ENCODE measurements around the gene TANGO6.
"Not testable (repeated sequence)": the region's sequence is repeated elsewhere in the genome, so short reads cannot be mapped to it uniquely, and the experiment has no call there.

The TANGO6 gene

DNA sequence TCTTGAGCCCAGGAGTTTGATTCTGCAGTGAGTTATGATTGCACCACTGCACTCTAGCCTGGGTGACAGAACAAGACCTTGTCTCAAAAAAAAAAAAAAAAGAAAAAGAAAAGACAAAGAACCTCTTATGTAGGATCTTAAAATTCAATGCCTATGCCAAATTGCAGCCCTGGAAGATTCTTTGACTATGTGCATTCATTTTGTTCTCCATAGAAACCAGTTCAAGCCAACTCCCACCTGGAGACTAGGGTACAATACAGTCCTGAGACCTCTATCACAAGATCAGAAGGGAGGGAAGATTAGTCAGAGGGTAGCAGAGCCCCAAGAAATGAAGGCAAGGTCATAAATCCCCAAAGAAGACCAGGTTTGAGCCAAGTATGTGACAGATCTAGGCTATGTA, 171.5 kb downstream of the TANGO6 start:
- no peak for DNase-seq

DNA sequence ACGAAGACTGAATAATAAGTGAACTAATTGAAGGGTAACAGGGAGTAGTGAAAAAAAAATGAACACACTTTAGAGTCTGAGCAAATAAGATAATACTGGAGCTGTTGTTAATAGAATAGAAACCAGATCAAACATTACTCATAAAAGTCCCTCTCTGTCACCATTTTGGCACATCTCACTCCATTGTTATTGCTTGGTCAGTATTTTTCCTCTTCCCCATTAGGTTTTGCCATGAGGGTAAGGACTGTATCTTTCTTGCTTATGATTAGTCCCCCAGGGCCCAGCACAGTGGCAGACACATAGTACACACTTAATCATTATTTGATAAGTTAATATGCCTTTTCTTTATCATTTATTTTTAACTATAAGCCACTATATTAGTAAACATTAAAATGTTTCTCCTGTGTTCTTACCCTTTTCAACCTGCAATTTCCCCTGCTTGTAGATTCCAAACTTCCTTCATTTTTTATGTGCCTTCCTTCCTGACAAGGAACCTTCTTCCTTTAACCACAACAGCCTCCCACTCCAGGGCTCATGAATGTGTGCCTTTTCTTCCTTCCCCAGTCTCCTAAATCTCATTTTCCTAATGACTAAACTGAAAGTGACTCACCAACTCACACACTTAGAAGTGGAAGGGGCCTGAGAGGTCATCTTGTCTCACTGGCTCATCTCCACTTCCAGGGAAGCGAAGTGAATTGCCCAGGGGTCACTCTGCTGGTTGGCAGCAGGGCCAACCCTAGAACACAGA, 173.9 kb downstream of the TANGO6 start:
- peak; percentile 56 for DNase-seq

DNA sequence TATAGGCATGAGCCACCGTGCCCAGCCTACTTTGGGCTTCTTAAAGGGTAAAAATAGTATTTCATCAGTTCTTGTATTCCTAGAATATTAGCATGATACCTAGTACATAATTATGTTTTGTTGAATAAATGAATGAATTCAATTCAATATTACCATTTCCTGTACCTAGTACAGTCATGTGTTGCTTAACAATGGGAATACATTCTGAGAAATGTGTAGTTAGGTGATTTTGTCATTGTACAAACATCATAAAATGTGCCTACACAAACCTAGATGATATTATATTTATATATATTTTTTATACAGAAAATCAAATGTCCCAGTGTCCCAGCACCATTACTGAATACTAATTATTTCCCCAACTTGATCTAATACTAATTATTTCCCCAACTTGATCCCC, 176.5 kb downstream of the TANGO6 start:
- no peak for DNase-seq

DNA sequence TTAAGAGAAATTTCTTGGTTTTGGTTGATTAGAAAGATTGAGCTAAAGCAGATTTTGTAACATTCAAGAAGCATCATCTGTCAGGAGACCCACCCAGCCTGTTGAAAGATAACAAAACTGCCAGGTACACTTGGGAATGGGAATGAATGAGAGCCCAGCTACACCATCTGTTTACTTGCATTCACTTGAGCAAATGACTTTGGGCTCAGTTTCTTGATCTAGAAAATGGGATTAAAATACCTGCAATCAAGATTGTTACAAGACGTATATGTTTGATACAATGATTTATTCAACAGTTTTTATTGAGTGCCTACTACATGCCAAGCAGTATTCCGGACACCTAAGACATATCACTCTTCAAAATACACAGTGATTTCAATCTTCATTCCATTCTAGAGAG, 185.8 kb downstream of the TANGO6 start:
- DNase-seq, result no peak

DNA sequence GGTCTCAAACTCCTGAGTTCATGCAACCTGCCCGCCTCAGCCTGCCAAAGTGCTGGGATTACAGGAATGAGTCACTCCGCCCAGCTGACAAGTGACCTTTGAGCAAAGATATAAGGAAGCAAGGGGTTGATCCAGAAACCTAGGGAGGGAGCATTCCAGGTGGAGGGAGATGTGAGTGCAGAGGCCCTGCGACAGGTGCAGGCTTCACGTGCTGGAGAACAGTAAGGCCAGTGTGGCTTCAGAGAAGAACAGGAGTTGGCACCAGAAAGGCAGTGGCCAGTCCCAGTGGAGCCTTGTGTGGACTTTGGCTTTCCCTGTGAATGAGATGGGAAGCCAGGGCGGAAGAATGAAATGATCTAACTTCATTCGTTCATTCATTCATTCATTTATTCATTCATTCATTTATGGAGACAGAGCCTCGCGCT, 188.6 kb downstream of the TANGO6 start:
- no peak for DNase-seq

DNA sequence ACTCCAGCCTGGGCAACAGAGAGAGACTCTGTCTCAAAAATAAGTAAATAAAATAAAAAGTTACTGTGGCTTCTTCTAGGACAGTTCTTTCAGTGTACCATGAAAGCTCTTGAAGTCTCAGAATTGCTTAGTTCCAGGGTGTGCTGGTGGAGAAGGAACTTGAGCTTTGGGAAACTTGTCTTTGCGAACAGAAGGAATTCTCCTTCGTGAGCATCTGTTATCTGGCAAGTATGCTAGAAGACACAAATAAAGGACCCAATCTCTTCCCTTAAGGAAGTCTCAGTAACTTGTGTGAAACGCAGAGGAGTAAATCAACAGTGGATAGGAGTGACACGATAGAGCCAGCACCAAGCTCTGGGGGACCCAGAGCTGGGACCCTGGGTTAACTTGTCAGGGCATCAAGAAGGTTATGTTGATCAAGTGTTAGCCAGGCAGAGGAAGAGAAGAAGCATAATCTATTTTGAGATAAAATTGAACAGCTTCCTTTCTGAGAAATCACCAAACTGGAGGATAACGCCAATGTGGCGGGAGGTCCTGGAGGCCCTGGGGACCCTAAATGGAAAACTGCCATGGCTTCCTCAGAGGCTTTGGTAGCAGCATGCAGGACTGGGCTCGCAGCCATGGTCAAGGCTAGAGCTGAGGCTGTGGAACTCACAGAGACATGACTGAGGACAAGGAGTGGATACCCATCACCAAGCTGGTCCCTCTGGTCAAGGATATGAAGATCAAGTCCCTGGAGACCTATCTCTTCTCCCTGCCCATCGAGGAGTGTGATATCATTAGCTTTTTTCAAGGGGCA, 190.0 kb downstream of the TANGO6 start:
- DNase-seq, result no peak

DNA sequence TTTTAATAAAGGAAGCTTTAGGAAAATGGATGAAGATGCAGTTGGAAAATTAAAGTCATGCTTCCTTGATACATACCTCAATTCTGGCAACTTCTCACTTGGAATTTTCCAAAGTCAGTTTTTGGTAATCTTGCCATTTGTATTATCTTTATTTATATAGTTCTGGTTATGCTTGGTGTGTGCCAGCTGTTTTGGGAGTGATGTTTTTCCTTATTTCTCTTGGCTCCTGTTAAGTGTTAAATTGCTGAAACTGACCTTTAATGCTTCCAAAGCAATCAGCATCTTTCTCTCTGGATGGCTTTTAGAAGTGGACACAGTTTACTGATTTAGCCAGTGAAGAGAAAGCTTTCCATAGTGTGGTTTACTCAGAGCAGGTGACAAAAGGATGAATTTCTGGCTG, 192.0 kb downstream of the TANGO6 start:
- DNase-seq, result no peak

DNA sequence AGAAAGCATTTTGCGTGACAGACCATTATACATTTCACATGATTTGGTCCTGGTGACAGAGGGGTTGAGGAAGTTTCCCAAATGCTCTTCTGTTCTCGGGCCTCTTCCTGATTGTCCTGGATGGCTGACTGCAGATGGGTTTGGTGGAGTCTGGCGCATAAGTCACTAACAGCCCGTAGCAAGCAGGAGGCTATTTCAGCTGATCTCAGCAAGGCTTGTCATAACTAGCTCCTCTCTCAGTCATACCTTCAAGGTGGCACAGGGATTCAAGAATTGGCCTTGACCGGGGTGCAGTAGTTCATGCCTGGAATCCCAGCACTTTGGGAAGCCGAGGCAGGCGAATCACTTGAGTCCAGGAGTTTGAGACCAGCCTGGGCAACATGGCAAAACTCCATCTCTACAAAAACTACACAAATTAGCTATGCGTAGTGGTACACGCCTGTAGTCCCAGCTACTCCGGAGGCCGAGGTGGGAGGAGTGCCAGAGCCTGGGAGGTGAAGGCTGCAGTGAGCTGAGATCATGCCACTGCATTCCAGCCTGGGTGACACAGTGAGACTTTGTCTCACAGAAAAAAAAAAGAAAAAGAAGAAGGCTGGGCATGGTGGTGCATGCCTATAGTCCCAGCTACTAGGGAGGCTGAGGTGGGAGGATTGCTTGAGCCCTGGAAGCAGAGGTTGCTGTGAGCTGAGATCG, 193.2 kb downstream of the TANGO6 start:
- DNase-seq, result no peak

DNA sequence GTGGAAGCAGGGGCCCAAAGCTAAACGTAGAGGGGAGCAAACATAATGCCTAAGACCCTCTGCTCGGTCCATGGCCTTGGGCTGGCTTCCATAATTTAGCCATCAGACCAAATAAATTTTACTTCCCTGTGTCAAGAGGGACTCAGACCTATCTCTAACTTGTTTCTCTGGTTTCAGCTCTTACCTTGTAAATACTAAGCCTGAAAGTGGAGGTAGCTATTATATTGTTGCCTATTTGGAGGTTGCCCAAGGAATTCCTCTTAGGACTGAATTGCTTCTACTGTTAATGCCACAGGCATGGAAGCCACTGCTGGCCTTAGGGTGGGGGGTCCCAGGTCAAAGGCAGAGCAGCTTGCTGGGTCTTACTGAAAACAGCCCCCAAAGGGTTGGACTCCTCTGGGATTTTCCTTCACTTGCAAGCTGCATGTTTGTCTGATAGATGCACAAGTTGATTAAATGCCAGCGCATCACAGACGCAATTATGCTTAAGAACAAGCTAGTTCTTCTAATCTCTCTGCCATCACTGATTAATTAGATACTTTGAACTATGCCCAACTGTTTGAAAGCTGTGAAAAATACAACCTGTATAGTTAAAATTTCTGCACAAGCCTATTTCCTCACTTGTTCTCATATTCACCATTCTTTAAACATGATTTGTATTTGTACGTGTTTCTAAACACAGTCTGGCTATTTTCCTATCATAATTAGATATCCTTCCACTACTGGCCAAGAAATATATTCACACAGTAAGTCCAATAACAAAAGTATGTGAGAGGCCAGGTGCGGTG, 194.2 kb downstream of the TANGO6 start:
- DNase-seq, result no peak

DNA sequence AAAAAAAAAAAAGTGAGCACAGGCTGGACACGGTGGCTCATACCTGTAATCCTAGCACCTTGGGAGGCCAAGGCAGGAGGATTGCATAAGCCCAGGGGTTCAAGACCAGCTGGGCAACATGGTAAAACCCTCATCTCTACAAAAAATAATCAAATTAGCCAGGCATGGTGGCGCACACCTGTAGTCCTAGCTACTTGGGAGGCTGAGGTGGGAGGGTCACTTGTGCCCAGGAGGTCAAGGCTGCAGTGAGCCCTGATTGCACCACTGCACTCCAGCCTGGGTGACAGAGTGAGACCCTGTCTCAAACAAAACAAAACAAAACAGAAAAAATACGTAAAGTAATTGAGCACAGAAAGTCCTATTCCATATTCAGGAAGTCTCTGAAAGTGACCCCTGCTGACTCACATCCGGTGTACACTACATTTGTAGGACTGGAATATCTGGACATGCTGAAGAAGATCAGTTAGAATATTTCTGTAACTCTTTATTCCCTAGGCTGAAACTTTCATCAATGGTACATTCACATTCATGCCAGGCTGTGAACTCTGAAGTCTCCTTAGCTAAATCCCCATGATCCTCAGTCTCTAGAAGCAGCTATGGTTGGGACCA, 196.1 kb downstream of the TANGO6 start:
- DNase-seq, result peak; percentile 24

DNA sequence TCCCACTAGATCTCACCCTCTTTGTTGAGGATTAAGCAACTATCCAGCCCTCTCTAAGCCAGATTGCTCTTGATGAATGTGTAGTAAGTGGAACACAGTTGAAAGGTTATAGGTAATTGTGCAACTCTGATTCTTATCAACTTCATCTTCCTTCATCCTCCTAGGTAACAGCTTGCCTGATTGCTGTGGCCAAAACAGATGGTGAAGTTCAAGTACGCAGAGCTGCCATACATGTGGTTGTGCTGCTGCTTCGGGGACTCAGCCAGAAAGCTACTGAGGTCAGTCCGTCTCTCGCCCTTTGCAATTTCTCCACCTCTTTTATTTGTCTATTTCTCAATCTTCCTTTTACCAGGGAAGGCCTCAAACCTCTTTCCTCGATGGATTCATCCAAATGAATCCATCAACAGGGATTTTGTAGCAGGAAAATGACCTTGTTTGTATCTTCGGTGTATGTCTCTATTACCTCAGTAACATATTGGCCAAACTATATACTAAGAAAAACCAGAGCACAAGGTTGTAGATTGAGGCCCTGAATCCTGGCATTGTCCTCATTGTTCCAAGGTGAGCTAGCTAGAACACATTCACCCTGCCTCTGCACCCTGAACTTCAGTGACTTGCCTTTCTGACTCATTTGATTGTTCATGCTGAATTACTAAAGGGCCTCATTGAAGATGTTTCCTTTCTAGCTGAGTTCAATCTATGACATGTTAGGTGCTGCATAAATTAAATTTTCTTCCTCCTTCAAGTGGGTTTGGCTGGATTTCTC, 197.0 kb downstream of the TANGO6 start:
- DNase-seq, result no peak

DNA sequence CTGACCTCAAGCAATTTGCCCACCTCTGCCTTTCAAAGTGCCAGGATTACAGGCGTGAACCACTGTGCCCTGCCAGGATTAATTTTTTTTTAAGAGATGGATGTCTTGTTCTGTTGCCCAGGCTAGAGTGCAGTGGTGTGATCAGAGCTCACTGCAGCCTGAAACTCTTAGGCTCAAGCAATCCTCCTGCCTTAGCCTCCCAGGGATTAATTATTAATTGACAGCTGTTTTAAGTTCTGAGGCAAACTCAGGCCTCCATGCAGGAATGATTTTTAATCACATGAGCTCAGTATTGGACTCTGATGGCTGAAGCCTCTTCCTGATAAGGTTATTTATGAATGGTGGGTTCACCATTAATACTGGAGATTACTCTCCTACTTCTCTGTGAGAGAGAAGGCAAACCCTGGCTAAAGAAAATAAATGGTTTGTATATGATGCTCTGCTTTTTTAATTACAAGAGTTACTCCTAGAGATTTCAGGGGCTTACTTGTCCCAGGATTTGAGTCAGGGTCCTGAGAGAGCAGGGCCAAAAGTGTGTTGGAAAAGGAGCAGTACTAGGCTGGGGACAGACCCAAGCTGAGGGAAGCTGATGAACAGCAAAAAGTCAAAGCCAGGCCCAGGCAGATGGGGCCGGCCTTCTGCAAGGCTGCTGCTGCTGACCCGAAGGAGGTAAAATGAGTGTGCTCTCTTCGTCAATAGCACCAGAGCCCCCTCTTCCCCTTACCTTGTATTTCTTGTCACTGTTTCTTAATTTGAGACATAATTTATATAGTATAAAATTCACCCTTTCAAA, 205.2 kb downstream of the TANGO6 start:
- DNase-seq, result no peak

DNA sequence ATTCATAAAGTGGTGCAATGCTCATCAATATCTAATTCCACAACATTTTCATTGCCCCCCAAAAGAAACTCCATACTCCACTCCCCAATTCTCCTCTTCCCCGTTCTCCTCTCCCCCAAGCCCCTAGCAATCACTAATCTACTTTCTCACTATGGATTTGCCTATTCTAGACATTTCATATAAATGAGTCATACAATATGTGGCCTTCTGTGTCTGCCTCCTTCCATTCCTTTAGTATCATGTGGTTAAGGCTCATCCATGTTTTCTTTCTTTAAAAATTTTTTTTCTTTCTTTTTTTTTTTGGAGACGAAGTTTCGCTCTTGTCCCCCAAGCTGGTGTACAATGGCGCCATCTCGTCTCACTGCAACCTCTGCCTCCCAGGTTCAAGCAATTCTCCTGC, 205.8 kb downstream of the TANGO6 start:
- DNase-seq, result peak; percentile 85

DNA sequence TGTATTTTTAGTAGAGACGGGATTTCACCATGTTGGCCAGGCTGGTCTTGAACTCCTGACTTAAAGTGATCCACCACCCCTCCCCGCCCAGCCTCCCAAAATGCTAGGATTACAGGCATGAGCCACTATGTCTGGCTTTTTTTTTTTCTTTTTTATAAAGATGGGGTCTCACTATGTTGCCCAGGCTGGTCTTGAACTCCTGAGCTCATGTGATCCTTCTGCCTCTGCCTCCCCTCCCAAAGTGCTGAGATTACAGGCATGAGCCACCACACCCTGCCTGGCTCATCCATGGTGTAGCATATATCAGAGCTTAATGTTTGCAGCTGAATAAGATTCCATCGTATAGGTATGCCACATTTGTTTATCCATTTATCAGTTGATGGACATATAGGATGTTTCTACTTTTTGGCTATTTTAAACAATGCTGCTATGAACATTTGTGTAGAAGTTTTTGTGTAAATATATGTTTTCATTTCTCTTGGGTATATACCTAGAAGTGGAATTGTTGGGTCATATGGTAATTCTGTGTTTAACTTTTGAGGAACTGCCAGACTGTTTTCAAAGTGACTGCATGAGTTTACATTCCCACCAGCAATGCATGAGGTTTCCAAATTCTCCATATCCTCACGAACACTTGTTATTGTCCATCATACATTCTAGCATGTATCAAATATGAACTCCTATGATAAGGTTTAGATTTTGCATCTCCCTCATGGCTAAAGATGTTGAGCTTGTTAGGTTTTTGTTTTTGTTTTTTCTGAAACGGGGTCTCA, 206.5 kb downstream of the TANGO6 start:
- DNase-seq, result peak; percentile 55

DNA sequence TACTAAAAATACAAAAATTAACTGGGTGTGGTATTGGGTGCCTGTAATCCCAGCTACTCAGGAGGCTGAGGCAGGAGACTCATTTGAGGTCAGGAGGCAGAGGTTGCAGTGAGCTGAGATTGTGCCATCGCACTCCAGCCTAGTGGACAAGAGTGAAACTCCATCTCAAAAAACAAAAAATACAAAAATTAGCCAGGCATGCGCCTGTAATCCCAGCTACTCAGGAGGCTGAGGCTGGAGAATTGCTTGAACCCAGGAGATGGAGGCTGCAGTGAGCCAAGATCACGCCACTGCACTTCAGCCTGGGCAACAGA, 208.1 kb downstream of the TANGO6 start:
- not testable (repeated sequence) for DNase-seq

DNA sequence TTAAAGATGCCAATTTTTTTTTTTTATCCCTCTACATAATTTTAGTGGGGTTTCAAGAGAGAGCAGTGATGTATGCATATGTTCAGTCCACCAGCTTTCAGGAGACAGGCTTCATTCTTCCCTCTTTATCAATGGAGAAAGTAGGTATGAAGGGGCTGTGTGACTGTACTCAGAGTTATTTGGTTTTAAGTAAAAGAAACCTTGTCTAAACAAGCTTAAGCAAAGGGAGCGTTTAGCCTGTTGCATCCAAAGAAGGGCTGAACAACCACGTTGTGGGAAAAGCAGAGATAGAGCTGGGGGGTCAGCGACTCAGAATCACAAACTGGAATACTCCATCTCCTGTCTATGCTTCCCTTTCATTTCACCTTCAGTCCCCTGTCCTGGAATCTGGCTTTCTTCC, 211.7 kb downstream of the TANGO6 start:
- DNase-seq, result peak; percentile 33

DNA sequence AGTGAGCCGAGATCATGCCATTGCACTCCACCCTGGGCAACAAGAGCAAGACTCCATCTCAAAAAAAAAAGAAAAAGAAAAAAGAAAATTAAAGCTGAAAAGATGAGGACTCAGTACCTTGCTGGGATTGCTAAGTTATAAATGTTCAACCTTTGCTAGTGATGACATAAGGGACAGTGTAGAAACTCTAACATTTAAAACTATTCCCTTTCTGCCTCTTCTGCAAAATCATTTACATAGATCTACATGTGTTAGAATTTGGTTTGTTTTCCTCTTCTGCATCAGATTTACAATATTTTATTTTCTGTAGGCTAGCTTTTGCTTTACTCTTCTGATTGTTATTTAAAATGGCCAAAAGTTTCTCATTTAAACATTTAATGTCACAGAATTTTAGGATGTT, 212.6 kb downstream of the TANGO6 start:
- DNase-seq, result no peak

DNA sequence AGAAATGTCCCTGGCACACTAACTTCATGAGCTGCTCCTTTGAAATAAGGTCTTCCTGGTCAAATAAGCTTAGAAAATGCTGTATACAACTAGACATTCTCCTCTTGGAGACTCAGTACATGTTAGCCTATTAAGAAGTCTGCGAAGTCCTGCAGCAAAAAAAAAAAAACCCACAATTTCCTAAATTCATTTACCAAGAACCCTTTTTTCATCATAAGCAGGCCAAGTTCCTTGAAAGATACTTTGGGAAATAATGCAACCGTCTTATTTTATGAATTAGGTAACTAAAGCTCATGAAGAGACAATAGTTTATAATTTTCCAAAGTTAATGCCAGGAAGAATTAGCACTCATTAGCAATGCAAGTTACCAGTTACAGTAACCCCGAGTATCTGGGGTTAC, 213.1 kb downstream of the TANGO6 start:
- no peak for DNase-seq

DNA sequence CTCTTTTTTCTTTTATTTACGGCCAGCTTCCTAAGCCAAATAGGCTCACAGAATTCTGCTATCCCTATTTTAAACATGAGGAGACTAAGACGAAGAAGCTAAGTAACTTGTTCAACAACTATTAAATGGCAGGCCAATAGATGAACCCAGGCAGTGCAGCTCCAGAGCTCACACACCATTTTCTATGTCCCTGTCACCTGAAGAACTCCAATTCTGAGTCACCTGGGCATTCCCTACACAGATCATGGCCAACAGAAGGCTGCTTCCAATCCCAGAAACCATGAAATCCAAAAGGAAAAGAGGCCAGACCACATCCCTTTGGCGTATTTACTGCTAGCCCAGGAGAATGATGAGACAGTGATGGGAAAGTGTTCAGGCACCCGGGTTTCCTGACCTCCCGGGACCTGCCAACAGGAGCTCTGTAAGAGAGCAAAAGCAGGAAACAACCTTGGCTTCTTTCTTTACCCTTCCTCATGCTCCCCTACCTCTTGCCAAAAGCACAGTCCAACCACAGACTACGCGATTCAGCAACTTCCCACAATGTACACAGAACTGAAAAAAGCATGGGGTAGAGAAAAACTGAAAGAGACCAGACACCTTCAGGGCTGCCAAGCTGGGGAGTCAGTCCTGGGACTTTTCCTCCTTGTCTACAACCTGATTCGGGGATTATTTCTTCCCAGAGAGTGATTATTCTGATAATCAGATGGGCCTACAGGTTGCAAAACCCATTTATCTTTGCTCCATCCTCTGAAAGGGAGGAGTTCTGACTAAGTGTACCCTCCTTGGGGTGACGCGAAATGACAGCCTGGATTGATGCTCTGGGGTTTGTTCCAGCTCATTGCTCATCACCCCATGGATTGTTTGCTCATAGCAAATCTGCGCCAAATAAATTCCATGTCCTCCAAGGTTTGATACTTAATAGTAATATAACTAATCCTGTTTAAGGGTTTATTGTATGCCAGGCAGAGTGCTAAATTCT, 214.4 kb downstream of the TANGO6 start:
- DNase-seq, result peak; percentile 87

Measured in fibroblast of skin of scalp (primary cell).